H9 (cell line): ENCODE data around the gene LGALS7. TPM values are rescaled to one million over a fixed set of nuclear protein-coding genes. Genes with fewer than 3 reads are reported as not detected.

ENCODE experiments used
- DNase-seq: peaks from one replicate; pipeline ENCODE4 v3.0.0-alpha.2; 2017
- H2AFZ ChIP-seq: one replicate; pipeline ENCODE4 v1.6.1; 2013; ENCODE audit warnings: mild to moderate bottlenecking, low read length, control low read depth, moderate library complexity
- H2AK5ac ChIP-seq: 2 replicates; pipeline ENCODE4 v1.6.1; 2013; ENCODE audit warnings: low read length, control low read depth, mixed read lengths; ENCODE audit not compliant: insufficient read length
- H2BK120ac ChIP-seq: one replicate; pipeline ENCODE4 v1.6.1; 2013; ENCODE audit warnings: low read depth, mild to moderate bottlenecking, low read length, control low read depth, inconsistent platforms; ENCODE audit not compliant: poor library complexity, severe bottlenecking
- H2BK12ac ChIP-seq: 2 replicates; pipeline ENCODE4 v1.6.1; 2013; ENCODE audit warnings: low read length, control low read depth, mixed read lengths, low read depth; ENCODE audit not compliant: insufficient read length
- H2BK15ac ChIP-seq: 2 replicates; pipeline ENCODE4 v1.6.1; 2013; ENCODE audit warnings: low read depth, low read length, control low read depth
- H2BK20ac ChIP-seq: one replicate; pipeline ENCODE4 v1.6.1; 2013; ENCODE audit warnings: low read depth, mild to moderate bottlenecking, low read length, control low read depth, inconsistent platforms; ENCODE audit not compliant: poor library complexity, severe bottlenecking
- H2BK5ac ChIP-seq: 2 replicates; pipeline ENCODE4 v1.6.1; 2013; ENCODE audit warnings: low read length, control low read depth, mixed read lengths; ENCODE audit not compliant: insufficient read length
- H3K14ac ChIP-seq: 2 replicates; pipeline ENCODE4 v1.6.1; 2013; ENCODE audit warnings: low read length, control low read depth; ENCODE audit not compliant: insufficient read depth
- H3K18ac ChIP-seq: 2 replicates; pipeline ENCODE4 v1.6.1; 2013; ENCODE audit warnings: low read depth, mild to moderate bottlenecking, mixed read lengths, low read length, control low read depth; ENCODE audit not compliant: insufficient read length
- H3K23ac ChIP-seq: 2 replicates; pipeline ENCODE4 v1.6.1; 2013; ENCODE audit warnings: low read length, control low read depth, mixed read lengths, low read depth; ENCODE audit not compliant: insufficient read length
- H3K23me2 ChIP-seq: 2 replicates; pipeline ENCODE4 v1.6.1; 2013; ENCODE audit warnings: low read depth, mild to moderate bottlenecking, mixed read lengths, low read length, control low read depth; ENCODE audit not compliant: insufficient read length, poor library complexity, severe bottlenecking
- H3K27ac ChIP-seq: 2 replicates; pipeline ENCODE4 v1.5.1; 2013; ENCODE audit warnings: low read length, control low read depth, mixed read lengths, low read depth; ENCODE audit not compliant: insufficient read length
- H3K27me3 ChIP-seq: 2 replicates; pipeline ENCODE4 v1.6.1; 2013; ENCODE audit warnings: low read length, control low read depth, inconsistent platforms; ENCODE audit not compliant: insufficient read depth
- H3K4ac ChIP-seq: 2 replicates; pipeline ENCODE4 v1.6.1; 2013; ENCODE audit warnings: low read depth, mild to moderate bottlenecking, control low read depth, inconsistent platforms, low read length, moderate library complexity
- H3K4me1 ChIP-seq: 2 replicates; pipeline ENCODE4 v1.6.1; 2013; ENCODE audit warnings: low read length, control low read depth, inconsistent platforms; ENCODE audit not compliant: insufficient read depth
- H3K4me2 ChIP-seq: 2 replicates; pipeline ENCODE4 v1.6.1; 2013; ENCODE audit warnings: low read length, control low read depth, mixed read lengths; ENCODE audit not compliant: insufficient read length, insufficient read depth
- H3K56ac ChIP-seq: 2 replicates; pipeline ENCODE4 v1.6.1; 2013; ENCODE audit warnings: low read depth, mild to moderate bottlenecking, mixed read lengths, low read length, control low read depth; ENCODE audit not compliant: insufficient read length
- H3K79me1 ChIP-seq: 2 replicates; pipeline ENCODE4 v1.6.1; 2013; ENCODE audit warnings: low read depth, mild to moderate bottlenecking, moderate library complexity, low read length, control low read depth, inconsistent platforms; ENCODE audit not compliant: insufficient read depth, poor library complexity, severe bottlenecking
- H3K79me2 ChIP-seq: 2 replicates; pipeline ENCODE4 v1.6.1; 2013; ENCODE audit warnings: low read length, control low read depth, inconsistent platforms; ENCODE audit not compliant: insufficient read depth
- H3K9ac ChIP-seq: 2 replicates; pipeline ENCODE4 v1.6.1; 2013; ENCODE audit warnings: low read length, control low read depth, mixed read lengths; ENCODE audit not compliant: insufficient read length; ENCODE audit errors: extremely low read depth
- H3K9me3 ChIP-seq: one replicate; pipeline ENCODE4 v1.6.1; 2013; ENCODE audit warnings: low read depth, low read length, inconsistent platforms; ENCODE audit not compliant: control insufficient read depth
- H3T11ph ChIP-seq: one replicate; pipeline ENCODE4 v1.6.1; 2013; ENCODE audit warnings: mild to moderate bottlenecking, low read length, control low read depth, inconsistent platforms
- H4K20me1 ChIP-seq: one replicate; pipeline ENCODE4 v1.6.1; 2013; ENCODE audit not compliant: control insufficient read depth, insufficient read length, insufficient read depth
- H4K5ac ChIP-seq: 2 replicates; pipeline ENCODE4 v1.6.1; 2013; ENCODE audit warnings: low read depth, mild to moderate bottlenecking, mixed read lengths, low read length, control low read depth; ENCODE audit not compliant: insufficient read length
- H4K8ac ChIP-seq: replicated peaks from 2 replicates; pipeline ENCODE4 v1.6.1; 2013; ENCODE audit warnings: low read length, control low read depth, mixed read lengths, low read depth; ENCODE audit not compliant: insufficient read length
- H4K91ac ChIP-seq: 2 replicates; pipeline ENCODE4 v1.6.1; 2013; ENCODE audit warnings: low read depth, mild to moderate bottlenecking, moderate library complexity, mixed read lengths, low read length, control low read depth; ENCODE audit not compliant: insufficient read length
- H3K27ac Mint-ChIP-seq, 3 experiments: 2 replicates in 2 of 3; 3 replicates in 1 of 3; pipeline ENCODE4 v1.8.0; 2020 to 2021; ENCODE audit warnings: mixed read lengths in 3 of 3, mild to moderate bottlenecking in 1 of 3, moderate library complexity in 1 of 3
- H3K27me3 Mint-ChIP-seq: 2 replicates; pipeline ENCODE4 v1.8.0; 2021; ENCODE audit warnings: low read depth, mild to moderate bottlenecking, moderate library complexity, mixed read lengths
- H3K36me3 Mint-ChIP-seq, 3 experiments: 2 replicates in 2 of 3; 3 replicates in 1 of 3; pipeline ENCODE4 v1.8.0; 2020 to 2021; ENCODE audit warnings: low read depth in 3 of 3, mixed read lengths in 3 of 3; ENCODE audit not compliant: insufficient read depth in 1 of 3
- H3K4me1 Mint-ChIP-seq, 2 experiments: 2 replicates each; pipeline ENCODE4 v1.8.0; 2020; ENCODE audit warnings: mixed read lengths in 2 of 2
- H3K4me3 Mint-ChIP-seq, 2 experiments: 2 replicates in 1 of 2; 3 replicates in 1 of 2; pipeline ENCODE4 v1.8.0; 2020 to 2021; ENCODE audit warnings: mild to moderate bottlenecking in 2 of 2, mixed read lengths in 2 of 2, moderate library complexity in 1 of 2
- H3K9me3 Mint-ChIP-seq, 2 experiments: 2 replicates in 1 of 2; 3 replicates in 1 of 2; pipeline ENCODE4 v1.8.0; 2020; ENCODE audit warnings: mild to moderate bottlenecking in 2 of 2, mixed read lengths in 2 of 2, moderate library complexity in 1 of 2
- WGBS: extraction: QIAGEN DNeasy Blood & Tissue Kit; methylation state at CpG from one replicate; pipeline ENCODE4 v1.1.7; 2013; ENCODE audit warnings: missing lambda C conversion rate, low lambda C conversion rate, mixed read lengths; ENCODE audit not compliant: insufficient read length; ENCODE audit errors: extremely low coverage; 5-methylcytosine and 5-hydroxymethylcytosine counted together
- total RNA-seq: library from RNA; stranded (reverse); gene quantifications from 2 replicates; pipeline ENCODE4 v1.2.1, GENCODE V29; 2021
- TF ChIP-seq, protein P1 (sequence below): fragments of 200-600 bp; sonication (generic); conservative IDR thresholded peaks from 3 replicates; pipeline ENCODE4 v1.8.0; 2021; ENCODE audit warnings: antibody characterized with exemption, mild to moderate bottlenecking

Gene LGALS7
- total RNA-seq, 1 experiment from 2014 or later = not detected

DNA sequence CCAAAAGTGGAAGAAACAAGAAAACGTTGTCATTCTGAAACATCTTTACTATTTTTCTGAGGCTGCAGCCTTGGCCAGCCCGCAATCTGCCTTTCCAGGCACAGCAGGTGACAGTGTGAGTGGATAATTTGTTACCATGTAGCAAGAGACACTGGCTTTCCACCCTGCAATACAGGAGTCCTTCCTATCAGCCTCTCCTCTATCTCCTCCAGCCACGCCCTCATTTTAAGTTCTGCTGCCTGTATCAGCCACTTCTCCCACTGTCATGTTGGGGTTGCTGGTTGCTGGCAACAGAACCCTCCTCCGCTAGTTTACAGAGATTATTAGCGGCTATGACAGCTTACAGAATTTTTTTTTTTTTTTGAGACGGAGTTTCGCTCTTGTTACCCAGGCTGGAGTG is 7.7 kb upstream of the LGALS7 start:
- no peaks in the 10 kb centered on the region for H3K79me2 ChIP-seq
- no peak overlapping the region for H4K5ac ChIP-seq
- no peak overlapping the region for H2AK5ac ChIP-seq
- no peaks in the 10 kb centered on the region for H3K27me3 ChIP-seq
- no peak overlapping the region for H3K9ac ChIP-seq
- WGBS = no CpG with 5 or more reads among the region's 7 CpGs
- H3K56ac ChIP-seq = no peak overlapping the region
- no peak overlapping the region for H4K91ac ChIP-seq
- H3K18ac ChIP-seq = no peak overlapping the region
- no peak overlapping the region for H2BK5ac ChIP-seq
- H3K23ac ChIP-seq = no peak overlapping the region
- H3K79me1 ChIP-seq = no peaks in the 10 kb centered on the region
- no peak for DNase-seq
- no peaks in the 10 kb centered on the region for H3K36me3 Mint-ChIP-seq
- no peak overlapping the region for H2AFZ ChIP-seq
- no peak overlapping the region for H3K27ac Mint-ChIP-seq
- no peak overlapping the region for H2BK12ac ChIP-seq
- no peak overlapping the region for H2BK20ac ChIP-seq
- no peak overlapping the region for H2BK120ac ChIP-seq
- TF ChIP-seq, protein P1, sequence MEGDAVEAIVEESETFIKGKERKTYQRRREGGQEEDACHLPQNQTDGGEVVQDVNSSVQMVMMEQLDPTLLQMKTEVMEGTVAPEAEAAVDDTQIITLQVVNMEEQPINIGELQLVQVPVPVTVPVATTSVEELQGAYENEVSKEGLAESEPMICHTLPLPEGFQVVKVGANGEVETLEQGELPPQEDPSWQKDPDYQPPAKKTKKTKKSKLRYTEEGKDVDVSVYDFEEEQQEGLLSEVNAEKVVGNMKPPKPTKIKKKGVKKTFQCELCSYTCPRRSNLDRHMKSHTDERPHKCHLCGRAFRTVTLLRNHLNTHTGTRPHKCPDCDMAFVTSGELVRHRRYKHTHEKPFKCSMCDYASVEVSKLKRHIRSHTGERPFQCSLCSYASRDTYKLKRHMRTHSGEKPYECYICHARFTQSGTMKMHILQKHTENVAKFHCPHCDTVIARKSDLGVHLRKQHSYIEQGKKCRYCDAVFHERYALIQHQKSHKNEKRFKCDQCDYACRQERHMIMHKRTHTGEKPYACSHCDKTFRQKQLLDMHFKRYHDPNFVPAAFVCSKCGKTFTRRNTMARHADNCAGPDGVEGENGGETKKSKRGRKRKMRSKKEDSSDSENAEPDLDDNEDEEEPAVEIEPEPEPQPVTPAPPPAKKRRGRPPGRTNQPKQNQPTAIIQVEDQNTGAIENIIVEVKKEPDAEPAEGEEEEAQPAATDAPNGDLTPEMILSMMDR = no peak
- no peak overlapping the region for H3K14ac ChIP-seq
- no peak overlapping the region for H3K4me2 ChIP-seq
- peaks cover 24% of the 10 kb centered on the region for H3K27me3 Mint-ChIP-seq
- no peak overlapping the region for H2BK15ac ChIP-seq
- H4K8ac ChIP-seq = no peak overlapping the region
- peaks cover 2% of the 10 kb centered on the region for H3K23me2 ChIP-seq
- H3K4me1 ChIP-seq = no peaks in the 10 kb centered on the region
- H4K20me1 ChIP-seq = no peaks in the 10 kb centered on the region
- no peak overlapping the region for H3K4ac ChIP-seq
- no peaks in the 10 kb centered on the region for H3K9me3 ChIP-seq
- H3K27ac ChIP-seq = no peak overlapping the region
- 0 out of 4 replicates have a peak, but pooled peaks cover 3 to 4% of the 10 kb centered on the region in 2 experiments for H3K4me1 Mint-ChIP-seq
- no peaks in the 10 kb centered on the region for H3K9me3 Mint-ChIP-seq
- H3T11ph ChIP-seq = no peak overlapping the region
- H3K4me3 Mint-ChIP-seq = no peak overlapping the region; a peak in 1 of 5 replicates
